GM21447 (cell line): ENCODE data around the gene TMBIM6.
"Not testable (repeated sequence)": the region's sequence is repeated elsewhere in the genome, so short reads cannot be mapped to it uniquely, and the experiment has no call there.

ENCODE experiments used
- ATAC-seq: cut with Tn5 transposase; IDR thresholded peaks from one replicate; pipeline ENCODE4 v1.9.1; 2021; ENCODE audit not compliant: unreplicated experiment

Gene TMBIM6, protein sequence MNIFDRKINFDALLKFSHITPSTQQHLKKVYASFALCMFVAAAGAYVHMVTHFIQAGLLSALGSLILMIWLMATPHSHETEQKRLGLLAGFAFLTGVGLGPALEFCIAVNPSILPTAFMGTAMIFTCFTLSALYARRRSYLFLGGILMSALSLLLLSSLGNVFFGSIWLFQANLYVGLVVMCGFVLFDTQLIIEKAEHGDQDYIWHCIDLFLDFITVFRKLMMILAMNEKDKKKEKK

GRCh38 chr12:49740930-49741881 is at the start of gene TMBIM6:
TSS of gene TMBIM6 (plus strand) at chr12:49741557. CDS start at chr12:49752494, 10,937 bp downstream.
- peak; percentile 93 for ATAC-seq

DNA sequence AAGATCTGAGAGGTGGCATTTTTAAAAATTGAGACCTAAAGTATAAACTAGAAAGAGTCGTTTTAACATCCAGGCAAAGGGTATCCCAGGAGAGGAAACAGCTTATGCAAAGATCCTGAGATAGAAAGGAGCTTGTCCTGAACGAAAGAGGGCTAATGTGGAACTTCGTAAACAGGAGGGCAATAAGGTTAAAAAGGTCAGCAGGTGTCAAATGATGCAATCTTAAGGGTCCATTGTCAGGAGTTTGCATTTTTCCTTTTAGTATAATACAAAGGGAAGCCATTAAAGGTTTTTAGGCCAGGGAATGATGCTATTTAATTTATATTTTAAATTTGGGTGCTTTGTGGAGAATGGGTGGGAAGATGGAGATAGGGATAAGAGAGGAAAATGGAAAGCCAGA is 48.5 kb upstream of the TMBIM6 start:
- no peak for ATAC-seq

DNA sequence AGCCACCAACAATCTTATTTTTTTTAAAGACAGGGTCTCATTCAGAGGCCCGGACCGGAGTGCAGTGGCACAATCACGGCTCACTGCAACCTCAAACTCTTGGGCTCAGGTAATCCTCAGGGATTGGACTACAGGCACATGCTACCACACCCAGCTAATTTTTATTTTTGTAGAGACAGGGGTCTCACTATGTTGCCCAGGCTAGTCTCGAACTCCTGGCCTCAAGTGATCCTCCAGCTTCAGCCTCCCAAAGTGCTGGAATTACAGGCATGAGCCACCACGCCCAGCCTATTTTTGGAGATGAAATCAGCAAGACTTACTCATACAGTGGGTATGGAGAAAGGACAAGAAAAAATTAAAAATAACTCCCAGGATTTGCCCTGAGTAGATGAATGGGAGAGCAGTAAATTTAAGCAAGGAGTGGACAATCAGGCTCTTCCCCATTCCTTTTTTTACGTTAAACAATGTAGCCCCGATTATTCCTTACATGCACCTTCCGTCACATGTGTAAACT is 47.4 kb upstream of the TMBIM6 start:
- no peak for ATAC-seq

DNA sequence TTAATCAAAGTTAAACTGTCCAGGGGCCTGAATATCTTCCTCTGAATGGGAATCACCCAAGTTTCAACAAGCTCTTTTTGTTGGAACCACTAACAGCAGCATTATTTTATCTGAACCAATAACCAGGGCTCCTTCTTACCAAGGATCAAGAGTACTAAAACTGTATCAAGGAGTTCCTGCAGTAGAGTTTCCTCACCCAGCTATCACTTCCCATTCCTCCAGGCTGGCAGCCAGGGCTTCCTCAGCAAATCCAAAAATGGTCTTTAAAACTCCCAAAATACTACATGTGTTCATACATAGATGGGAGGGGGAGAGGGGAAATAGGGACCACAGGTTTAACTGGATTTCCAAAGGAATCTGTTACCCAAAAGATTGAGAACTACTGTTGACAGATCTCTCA is 44.6 kb upstream of the TMBIM6 start:
- ATAC-seq: no peak

GRCh38 chr12:49697808-49698207 is 43.5 kb upstream of the TMBIM6 start:
- no peak for ATAC-seq

- peak; percentile 71 for ATAC-seq
Measured at GRCh38 chr12:49698619-49699545, 42.5 kb upstream of the TMBIM6 start.

GRCh38 chr12:49702009-49702408 is 39.3 kb upstream of the TMBIM6 start:
- ATAC-seq: no peak

GRCh38 chr12:49702676-49703215 is 38.6 kb upstream of the TMBIM6 start:
- no peak for ATAC-seq

- ATAC-seq: peak; percentile 22
Measured at GRCh38 chr12:49703647-49704137, 37.7 kb upstream of the TMBIM6 start.

GRCh38 chr12:49705479-49706134 is 35.8 kb upstream of the TMBIM6 start:
- ATAC-seq: peak; percentile 26

GRCh38 chr12:49706351-49707127 is 34.8 kb upstream of the TMBIM6 start:
- peak; percentile 11 for ATAC-seq

- ATAC-seq: peak; percentile 72
Measured at GRCh38 chr12:49707128-49707811, 34.1 kb upstream of the TMBIM6 start, which contains the start of gene FMNL3. TSS of gene FMNL3 (minus strand) at chr12:49707405. CDS start at chr12:49707180, 225 bp downstream.

- no peak for ATAC-seq
Measured at GRCh38 chr12:49707812-49708147, 33.6 kb upstream of the TMBIM6 start.

DNA sequence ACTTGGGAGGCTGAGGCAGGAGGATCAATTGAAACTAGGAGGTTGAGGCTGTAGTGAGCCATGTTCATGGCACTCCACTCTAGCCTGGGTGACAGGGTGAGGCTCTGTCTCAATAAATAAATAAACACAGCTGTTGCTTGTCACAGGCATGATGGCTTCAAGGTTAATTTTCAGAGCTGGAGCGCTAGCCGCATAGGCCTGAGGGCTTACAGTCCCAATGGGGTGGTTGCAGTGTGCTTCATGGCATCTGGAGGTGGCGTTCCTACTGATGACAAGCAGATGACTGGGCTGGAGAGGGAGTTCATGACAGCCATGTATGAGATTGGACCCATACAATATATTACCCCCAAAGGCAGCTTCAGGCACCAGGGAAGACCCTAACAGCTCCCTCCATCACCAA is 32.5 kb upstream of the TMBIM6 start:
- no peak for ATAC-seq

- ATAC-seq: not testable (repeated sequence)
Measured at GRCh38 chr12:49713952-49714351, 27.4 kb upstream of the TMBIM6 start.

- no peak for ATAC-seq
Measured at GRCh38 chr12:49716553-49716952, 24.8 kb upstream of the TMBIM6 start.

DNA sequence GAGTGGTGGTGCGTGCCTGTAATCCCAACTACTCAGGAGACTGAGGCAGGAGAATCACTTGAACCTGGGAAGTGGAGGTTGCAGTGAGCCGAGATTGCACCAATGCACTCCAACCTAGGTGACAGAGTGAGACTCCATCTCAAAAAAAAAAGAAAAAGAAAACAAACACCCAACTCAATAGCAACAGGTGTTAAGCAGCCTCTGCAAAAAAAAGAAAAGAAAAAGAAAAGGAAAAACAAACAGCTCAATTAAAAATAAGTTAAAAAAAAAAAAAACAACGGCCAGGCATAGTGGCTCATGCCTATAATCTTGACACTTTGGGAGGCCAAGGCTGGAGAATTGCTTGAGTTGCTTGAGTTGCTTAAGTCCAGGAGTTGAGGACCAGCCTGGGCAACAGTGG is 23.6 kb upstream of the TMBIM6 start:
- not testable (repeated sequence) for ATAC-seq

DNA sequence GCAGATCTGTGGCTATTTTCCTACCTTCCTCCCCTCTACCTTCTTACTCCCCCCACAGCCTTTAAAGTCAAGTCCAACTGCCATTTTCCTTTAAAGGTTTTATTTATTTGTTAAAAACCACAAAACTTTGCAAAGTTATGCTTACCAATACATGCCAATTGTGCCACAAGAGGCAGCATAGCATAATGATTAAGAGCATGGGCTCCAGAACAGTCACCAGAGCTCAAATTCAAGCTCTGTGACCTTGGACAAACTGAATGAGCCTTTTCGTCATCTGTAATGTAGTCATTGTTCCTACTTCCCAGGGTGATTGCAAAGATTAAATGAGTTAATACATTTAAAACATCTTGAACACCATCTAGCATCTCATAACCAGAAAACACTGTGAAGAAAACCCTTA is 21.1 kb upstream of the TMBIM6 start:
- no peak for ATAC-seq
